ENCODE measurements around the gene CLEC9A.

Gene CLEC9A

DNA sequence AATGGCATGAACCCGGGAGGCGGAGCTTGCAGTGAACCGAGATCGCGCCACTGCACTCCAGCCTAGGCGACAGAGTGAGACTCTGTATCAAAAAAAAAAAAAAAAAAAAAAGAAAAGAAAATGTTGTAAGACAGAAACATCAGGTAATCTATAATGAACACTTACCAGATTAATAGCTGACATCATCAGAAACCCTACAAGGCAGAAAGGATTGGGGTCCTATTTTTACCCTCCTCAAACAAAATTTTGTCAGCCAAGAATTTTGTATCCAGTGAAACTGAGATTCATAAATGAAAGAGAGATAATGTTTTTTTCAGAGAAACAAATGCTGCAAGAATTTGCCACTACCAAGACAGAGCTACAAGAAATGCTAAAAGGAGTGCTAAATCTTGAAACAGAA is 54.3 kb downstream of the CLEC9A start:
- Histone ChIP-seq H2BK5ac (ENCODE audit: low read depth, low read length, poor library complexity) (no peak overlapping the region), H4K8ac (ENCODE audit: low read depth, low read length) (no peak overlapping the region), H3K18ac (ENCODE audit: low read length) (no peak overlapping the region), H3K27me3 (ENCODE audit: insufficient read depth, low read length) (no peaks in the 10 kb centered on the region), H4K12ac (ENCODE audit: low read depth, low read length) (no peak overlapping the region), H3K79me1 (ENCODE audit: low read length) (no peaks in the 10 kb centered on the region), H3K4me2 (ENCODE audit: low read length) (no peak overlapping the region), H2BK12ac (ENCODE audit: low read length) (no peak overlapping the region), H3K36me3 (ENCODE audit: control insufficient read depth in 1 of 2, insufficient read depth in 2 of 2, low read length in 2 of 2) (no peaks in the 10 kb centered on the region), H3K9ac (ENCODE audit: low read length) (no peak overlapping the region), H3K79me2 (ENCODE audit: control insufficient read depth, insufficient read depth, low read length, poor library complexity) (no peaks in the 10 kb centered on the region), H3K4ac (ENCODE audit: low read depth, low read length) (no peak overlapping the region), H3K27ac (ENCODE audit: low read depth, low read length) (no peak overlapping the region), H3K4me1 (ENCODE audit: control insufficient read depth in 1 of 2, insufficient read depth in 2 of 2, low read length in 2 of 2) (no peaks in the 10 kb centered on the region), H3K23ac (ENCODE audit: low read length) (no peak overlapping the region), H2AK5ac (ENCODE audit: low read length) (no peak overlapping the region), H2AFZ (ENCODE audit: insufficient read depth, low read length, poor library complexity) (no peak overlapping the region), H3K9me3 (ENCODE audit: insufficient read depth, low read depth, low read length) (peaks cover 2% of the 10 kb centered on the region), H3K4me3 (ENCODE audit: low read depth, low read length) (no peak overlapping the region), H3K14ac (ENCODE audit: low read length) (no peak overlapping the region), H4K91ac (ENCODE audit: low read depth, low read length) (no peak overlapping the region), H2BK120ac (ENCODE audit: insufficient read depth, low read length, poor library complexity) (no peak overlapping the region)
- WGBS (ENCODE audit: extremely low coverage, insufficient coverage, insufficient read length): no CpG with 5 or more reads among the region's 6 CpGs
- no peak for DNase-seq

DNA sequence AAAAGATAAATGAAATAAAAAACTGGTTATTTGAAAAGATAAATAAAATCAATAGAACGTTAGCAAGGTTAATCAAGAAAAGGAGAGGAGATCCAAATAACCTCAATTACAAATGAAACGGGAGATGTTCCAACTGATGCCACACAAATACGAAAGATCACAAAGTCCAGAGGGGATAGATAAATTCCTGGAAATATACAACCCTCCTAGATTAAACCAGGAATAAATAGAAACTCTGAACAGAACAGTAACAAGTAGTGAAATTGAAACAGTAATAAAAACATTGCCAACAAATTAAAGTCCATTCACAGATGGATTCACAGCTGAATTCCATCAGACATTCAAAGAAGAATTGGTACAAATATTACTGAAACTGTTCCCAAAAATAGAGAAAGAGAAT is 55.9 kb downstream of the CLEC9A start:
- H3K9me3 ChIP-seq (ENCODE audit: insufficient read depth, low read depth, low read length): peaks cover 2% of the 10 kb centered on the region
- DNase-seq: no peak
- H3K14ac ChIP-seq (ENCODE audit: low read length): no peak overlapping the region
- H3K79me2 ChIP-seq (ENCODE audit: control insufficient read depth, insufficient read depth, low read length, poor library complexity): no peaks in the 10 kb centered on the region
- H3K4ac ChIP-seq (ENCODE audit: low read depth, low read length): no peak overlapping the region
- no peak overlapping the region for H4K12ac ChIP-seq (ENCODE audit: low read depth, low read length)
- H4K8ac ChIP-seq (ENCODE audit: low read depth, low read length): no peak overlapping the region
- no peak overlapping the region for H2AK5ac ChIP-seq (ENCODE audit: low read length)
- H2BK12ac ChIP-seq (ENCODE audit: low read length): no peak overlapping the region
- no CpG with 5 or more reads among the region's 3 CpGs for WGBS (ENCODE audit: extremely low coverage, insufficient coverage, insufficient read length)
- H3K27me3 ChIP-seq (ENCODE audit: insufficient read depth, low read length): no peaks in the 10 kb centered on the region
- H3K18ac ChIP-seq (ENCODE audit: low read length): no peak overlapping the region
- no peaks in the 10 kb centered on the region for H3K79me1 ChIP-seq (ENCODE audit: low read length)
- H3K23ac ChIP-seq (ENCODE audit: low read length): no peak overlapping the region
- H3K36me3 ChIP-seq (ENCODE audit: control insufficient read depth in 1 of 2, insufficient read depth in 2 of 2, low read length in 2 of 2): no peaks in the 10 kb centered on the region
- no peaks in the 10 kb centered on the region for H3K4me1 ChIP-seq (ENCODE audit: control insufficient read depth in 1 of 2, insufficient read depth in 2 of 2, low read length in 2 of 2)
- no peak overlapping the region for H4K91ac ChIP-seq (ENCODE audit: low read depth, low read length)
- no peak overlapping the region for H3K4me3 ChIP-seq (ENCODE audit: low read depth, low read length)
- no peak overlapping the region for H3K27ac ChIP-seq (ENCODE audit: low read depth, low read length)
- no peak overlapping the region for H2BK5ac ChIP-seq (ENCODE audit: low read depth, low read length, poor library complexity)
- H2AFZ ChIP-seq (ENCODE audit: insufficient read depth, low read length, poor library complexity): no peak overlapping the region
- no peak overlapping the region for H3K9ac ChIP-seq (ENCODE audit: low read length)
- no peak overlapping the region for H2BK120ac ChIP-seq (ENCODE audit: insufficient read depth, low read length, poor library complexity)
- no peak overlapping the region for H3K4me2 ChIP-seq (ENCODE audit: low read length)

DNA sequence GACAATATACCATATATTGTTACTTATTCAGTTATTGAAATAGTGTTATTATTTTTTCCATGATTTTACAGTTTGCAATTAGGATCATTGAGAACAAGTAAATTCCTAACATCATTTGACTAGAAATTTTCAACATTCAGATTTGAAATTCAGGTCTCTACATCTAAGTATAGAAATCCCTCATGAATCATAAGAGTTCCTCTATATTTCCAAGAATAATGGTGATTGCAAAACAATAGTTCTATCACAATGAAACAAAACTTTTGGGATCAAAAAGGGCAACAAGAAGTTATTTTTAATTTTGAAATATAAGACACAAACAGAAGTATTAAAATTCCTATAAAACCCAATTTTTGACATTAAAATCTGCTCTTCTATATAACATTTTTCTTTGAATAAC is 57.5 kb downstream of the CLEC9A start:
- no peak for DNase-seq
- Histone ChIP-seq H2BK12ac (ENCODE audit: low read length) (no peak overlapping the region), H3K23ac (ENCODE audit: low read length) (no peak overlapping the region), H3K4ac (ENCODE audit: low read depth, low read length) (no peak overlapping the region), H2AK5ac (ENCODE audit: low read length) (no peak overlapping the region), H3K4me3 (ENCODE audit: low read depth, low read length) (no peak overlapping the region), H3K14ac (ENCODE audit: low read length) (no peak overlapping the region), H3K9me3 (ENCODE audit: insufficient read depth, low read depth, low read length) (peaks cover 2% of the 10 kb centered on the region), H4K91ac (ENCODE audit: low read depth, low read length) (no peak overlapping the region), H3K27ac (ENCODE audit: low read depth, low read length) (no peak overlapping the region), H2BK5ac (ENCODE audit: low read depth, low read length, poor library complexity) (no peak overlapping the region), H3K4me1 (ENCODE audit: control insufficient read depth in 1 of 2, insufficient read depth in 2 of 2, low read length in 2 of 2) (no peaks in the 10 kb centered on the region), H3K9ac (ENCODE audit: low read length) (no peak overlapping the region), H4K8ac (ENCODE audit: low read depth, low read length) (no peak overlapping the region), H3K36me3 (ENCODE audit: control insufficient read depth in 1 of 2, insufficient read depth in 2 of 2, low read length in 2 of 2) (no peaks in the 10 kb centered on the region), H2BK120ac (ENCODE audit: insufficient read depth, low read length, poor library complexity) (no peak overlapping the region), H3K4me2 (ENCODE audit: low read length) (no peak overlapping the region), H4K12ac (ENCODE audit: low read depth, low read length) (no peak overlapping the region), H3K27me3 (ENCODE audit: insufficient read depth, low read length) (no peaks in the 10 kb centered on the region), H3K79me2 (ENCODE audit: control insufficient read depth, insufficient read depth, low read length, poor library complexity) (no peaks in the 10 kb centered on the region), H3K79me1 (ENCODE audit: low read length) (no peaks in the 10 kb centered on the region), H3K18ac (ENCODE audit: low read length) (no peak overlapping the region), H2AFZ (ENCODE audit: insufficient read depth, low read length, poor library complexity) (no peak overlapping the region)

DNA sequence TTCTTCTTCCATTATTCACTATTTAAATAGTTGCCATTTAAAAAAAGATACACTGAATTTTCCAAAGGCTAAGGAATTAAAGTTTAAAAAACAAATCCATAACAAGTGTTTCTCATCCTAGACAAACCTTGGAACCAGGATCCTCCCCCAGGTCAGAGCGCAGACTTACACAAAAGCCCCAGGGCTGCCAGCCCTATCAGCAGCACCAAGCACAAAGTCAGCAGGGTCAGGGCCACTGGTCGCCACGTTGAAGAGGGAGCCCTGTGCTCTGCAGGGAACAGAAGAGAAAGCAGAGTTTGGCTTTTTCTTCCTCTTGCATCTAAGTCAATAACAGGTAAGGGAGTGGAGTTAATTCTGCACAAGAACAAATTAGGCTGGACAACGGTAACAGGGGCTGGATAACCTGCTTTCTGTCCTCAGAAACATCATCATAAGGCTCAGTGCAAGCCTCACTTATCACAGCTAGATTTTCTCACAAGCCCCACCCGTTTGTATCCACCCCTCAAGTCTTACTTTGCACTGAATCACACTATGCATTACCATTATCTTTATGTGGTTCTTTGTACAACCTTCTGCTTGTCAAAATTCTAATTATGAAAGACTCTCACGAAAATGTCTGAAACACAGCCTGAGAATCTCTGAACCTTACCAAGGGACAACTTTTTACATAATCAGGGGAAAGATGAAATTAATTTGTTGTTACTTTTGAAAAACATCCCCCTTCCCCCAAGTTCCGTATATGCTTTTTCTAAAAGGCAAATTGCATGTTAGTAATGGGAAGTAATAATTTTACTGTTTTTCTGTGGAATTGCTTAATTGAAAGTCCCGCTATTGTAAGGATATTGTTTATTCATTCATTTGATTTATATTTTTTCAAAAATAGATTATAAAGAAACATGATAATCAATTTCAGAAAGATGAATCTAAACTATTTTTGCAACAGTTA is 58.7 kb downstream of the CLEC9A start:
- Histone ChIP-seq H2BK5ac (ENCODE audit: low read depth, low read length, poor library complexity) (no peak overlapping the region), H4K12ac (ENCODE audit: low read depth, low read length) (no peak overlapping the region), H3K18ac (ENCODE audit: low read length) (no peak overlapping the region), H2BK120ac (ENCODE audit: insufficient read depth, low read length, poor library complexity) (no peak overlapping the region), H4K91ac (ENCODE audit: low read depth, low read length) (no peak overlapping the region), H4K8ac (ENCODE audit: low read depth, low read length) (no peak overlapping the region), H3K9ac (ENCODE audit: low read length) (no peak overlapping the region), H3K4me1 (ENCODE audit: control insufficient read depth in 1 of 2, insufficient read depth in 2 of 2, low read length in 2 of 2) (no peaks in the 10 kb centered on the region), H3K27me3 (ENCODE audit: insufficient read depth, low read length) (no peaks in the 10 kb centered on the region), H3K79me1 (ENCODE audit: low read length) (no peaks in the 10 kb centered on the region), H3K14ac (ENCODE audit: low read length) (no peak overlapping the region), H3K4me2 (ENCODE audit: low read length) (no peak overlapping the region), H3K27ac (ENCODE audit: low read depth, low read length) (no peak overlapping the region), H2AFZ (ENCODE audit: insufficient read depth, low read length, poor library complexity) (no peak overlapping the region), H3K9me3 (ENCODE audit: insufficient read depth, low read depth, low read length) (no peaks in the 10 kb centered on the region), H2BK12ac (ENCODE audit: low read length) (no peak overlapping the region), H3K4ac (ENCODE audit: low read depth, low read length) (no peak overlapping the region), H3K4me3 (ENCODE audit: low read depth, low read length) (no peak overlapping the region), H3K36me3 (ENCODE audit: control insufficient read depth in 1 of 2, insufficient read depth in 2 of 2, low read length in 2 of 2) (no peaks in the 10 kb centered on the region), H3K23ac (ENCODE audit: low read length) (no peak overlapping the region), H3K79me2 (ENCODE audit: control insufficient read depth, insufficient read depth, low read length, poor library complexity) (no peaks in the 10 kb centered on the region), H2AK5ac (ENCODE audit: low read length) (no peak overlapping the region)
- no peak for DNase-seq
- WGBS (ENCODE audit: extremely low coverage, insufficient coverage, insufficient read length): no CpG with 5 or more reads among the region's 8 CpGs

Measured in trophoblast cell (in vitro differentiated cells and primary cell).